K562 (cell line): ENCODE data around the gene POLR1B. TPM values are rescaled to one million over a fixed set of nuclear protein-coding genes. Genes with fewer than 3 reads are reported as not detected.

ENCODE experiments used
- ARID3A ChIP-seq: IDR thresholded peaks from 2 replicates; pipeline ENCODE4 v1.6.1; 2012; ENCODE audit warnings: low read depth, low read length, improper control_type of control experiment, borderline replicate concordance
- BCL6 ChIP-seq: fragments of 250-450 bp; sonication (Bioruptor Pico); IDR thresholded peaks from 2 replicates; pipeline ENCODE4 v1.4.0; 2020
- CCAR2 ChIP-seq: fragments of 200-400 bp; formaldehyde crosslinking; IDR thresholded peaks from 2 replicates; pipeline ENCODE4 v1.6.1; 2017; ENCODE audit warnings: mild to moderate bottlenecking, low read depth, low read length
- CCNT2 ChIP-seq: IDR thresholded peaks from 2 replicates; pipeline ENCODE4 v1.6.1; 2011; ENCODE audit warnings: borderline replicate concordance, low read depth, mild to moderate bottlenecking, moderate library complexity, mixed read lengths, low read length; ENCODE audit not compliant: insufficient read length; ENCODE audit errors: extremely low read depth
- CREB3 ChIP-seq: fragments of 450-650 bp; conservative IDR thresholded peaks from 2 replicates; pipeline ENCODE4 v1.6.1; 2016; ENCODE audit warnings: missing genetic modification characterization, low read depth, mild to moderate bottlenecking, missing compliant biosample characterization, moderate library complexity
- CTCFL ChIP-seq: IDR thresholded peaks from 2 replicates; pipeline ENCODE4 v1.6.1; 2011; ENCODE audit warnings: borderline replicate concordance, low read depth, mild to moderate bottlenecking, moderate library complexity, low read length; ENCODE audit not compliant: insufficient read depth, poor library complexity, severe bottlenecking
- HIVEP1 ChIP-seq: fragments of 250-450 bp; sonication (Bioruptor Pico); IDR thresholded peaks from 2 replicates; pipeline ENCODE4 v1.4.0; 2020; ENCODE audit warnings: mild to moderate bottlenecking
- MEF2A ChIP-seq: IDR thresholded peaks from 2 replicates; pipeline ENCODE4 v1.6.1; 2011; ENCODE audit warnings: low read depth, mild to moderate bottlenecking, low read length, moderate library complexity; ENCODE audit not compliant: control insufficient read depth
- NFIC ChIP-seq: fragments of 450-650 bp; IDR thresholded peaks from 2 replicates; pipeline ENCODE4 v1.6.1; 2017; ENCODE audit warnings: mild to moderate bottlenecking, inconsistent platforms
- SMARCA5 ChIP-seq: fragments of 450-650 bp; IDR thresholded peaks from 2 replicates; pipeline ENCODE4 v1.6.1; 2016
- ZFP91 ChIP-seq: sonication (generic); formaldehyde crosslinking; IDR thresholded peaks from 2 replicates; pipeline ENCODE4 v1.8.0; 2022; ENCODE audit warnings: mild to moderate bottlenecking, missing genetic modification reagents
- ZFPM2 ChIP-seq: fragments of 250-450 bp; sonication (Bioruptor Pico); IDR thresholded peaks from 2 replicates; pipeline ENCODE4 v1.5.1; 2022; ENCODE audit warnings: mild to moderate bottlenecking
- ZNF561 ChIP-seq: fragments of 450-650 bp; formaldehyde crosslinking; conservative IDR thresholded peaks from 2 replicates; pipeline ENCODE4 v1.4.0; 2020; ENCODE audit warnings: mild to moderate bottlenecking, moderate library complexity
- ZNF589 ChIP-seq: fragments of 200-800 bp; sonication (Bioruptor generic); IDR thresholded peaks from 2 replicates; pipeline ENCODE4 v1.6.1; 2016; ENCODE audit warnings: low read depth, missing genetic modification characterization, missing compliant biosample characterization
- polyA plus RNA-seq, 8 experiments: library from polyadenylated mRNA; depleted of rRNA in 4 of 8; stranded (reverse) in 5 of 8; unstranded in 3 of 8; fragments of >200 nt; fragmentation: Nextera tagmentation in 2 of 8; fragmentation: Illumina TruSeq in 1 of 8; extraction: Ambion mirVana in 2 of 8; extraction: Trizol in 1 of 8; gene quantifications; 2 replicates each; pipeline versions ENCODE4 v1.2.1 to v1.2.3, GENCODE V29; 2011 to 2014; ENCODE audit warnings: inconsistent platforms in 1 of 8, missing spikeins in 1 of 8
- total RNA-seq, 7 experiments: library from RNA; depleted of rRNA in 6 of 7; stranded (reverse); fragments of >200 nt in 6 of 7; fragmentation: Illumina TruSeq in 2 of 7; extraction: Trizol in 2 of 7; gene quantifications; 2 replicates each; pipeline versions ENCODE4 v1.2.1 to v1.2.3, GENCODE V29; 2011 to 2021; ENCODE audit warnings: low replicate concordance in 1 of 7
- TF ChIP-seq, protein P1 (sequence below): sonication (generic); formaldehyde crosslinking; IDR thresholded peaks from 2 replicates; pipeline ENCODE4 v1.9.0; 2022; ENCODE audit warnings: mild to moderate bottlenecking, missing genetic modification reagents
- TF ChIP-seq, protein P2 (sequence below): fragments of 450-650 bp; IDR thresholded peaks from 2 replicates; pipeline ENCODE4 v1.6.1; 2017; ENCODE audit warnings: antibody characterized with exemption
- TF ChIP-seq, protein P3 (sequence below): fragments of 250-450 bp; sonication (Bioruptor Pico); IDR thresholded peaks from 2 replicates; pipeline ENCODE4 v1.6.1; 2021; ENCODE audit warnings: mild to moderate bottlenecking

POLR1B gene
- total and polyA plus RNA-seq, 9 of the 15 experiments (the other 6 are each of a cell fraction or from before 2014, with no cell fraction given) = 19.8 to 55.1 (median 40.2) TPM

DNA sequence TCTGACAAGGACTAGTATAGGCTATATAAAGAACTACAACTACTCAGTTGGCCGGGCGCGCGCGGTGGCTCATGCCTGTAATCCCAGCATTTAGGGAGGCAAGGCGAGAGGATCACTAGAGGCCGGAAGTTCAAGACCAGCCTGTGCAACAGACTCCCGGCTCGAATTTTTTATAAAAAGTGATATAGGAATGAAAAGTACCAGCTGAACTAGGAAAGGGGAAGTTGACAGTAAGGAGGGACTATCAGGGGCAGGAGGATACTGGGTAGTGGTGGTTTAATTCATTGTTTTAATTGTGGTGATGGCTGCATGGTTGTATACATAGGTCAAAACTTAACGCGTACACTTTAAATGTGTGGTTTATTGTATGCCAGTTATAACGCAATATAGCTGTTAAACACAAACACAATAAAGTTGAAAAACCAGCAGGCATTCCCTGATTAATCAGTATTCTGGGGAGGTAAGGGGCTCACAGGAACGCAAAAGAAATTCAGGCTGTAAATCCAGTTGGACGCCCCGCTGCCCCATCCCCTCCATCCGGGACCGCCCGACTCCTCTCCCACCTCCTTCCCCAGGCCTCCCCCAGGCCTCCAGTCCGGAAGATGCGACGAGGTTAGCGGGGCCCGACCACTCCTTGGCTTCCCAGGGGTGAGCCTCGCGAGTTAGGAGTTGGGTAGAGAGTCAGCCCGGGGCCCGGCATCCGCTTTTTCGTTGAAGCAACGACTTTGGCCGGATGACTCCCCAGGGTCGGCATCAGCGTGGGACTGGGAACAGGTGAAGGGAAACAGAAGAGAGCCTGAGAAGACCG is 746 bp upstream of the POLR1B start (continued):
- TF ChIP-seq ZFP91 (CRISPR knock-in tag) (no peak), CCAR2 (no peak), BCL6 (CRISPR knock-in tag) (no peak), ZNF561 (CRISPR knock-in tag) (no peak), MEF2A (no peak), ZNF589 (CRISPR knock-in tag) (no peak), ZFPM2 (CRISPR knock-in tag) (no peak), SMARCA5 (no peak), CTCFL (no peak), HIVEP1 (CRISPR knock-in tag) (no peak), ARID3A (peak; percentile 17; the same call in 1 of the 2 replicates), CREB3 (tag) (no peak), CCNT2 (no peak), NFIC (no peak)
- TF ChIP-seq, protein P1, sequence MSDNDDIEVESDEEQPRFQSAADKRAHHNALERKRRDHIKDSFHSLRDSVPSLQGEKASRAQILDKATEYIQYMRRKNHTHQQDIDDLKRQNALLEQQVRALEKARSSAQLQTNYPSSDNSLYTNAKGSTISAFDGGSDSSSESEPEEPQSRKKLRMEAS (CRISPR knock-in tag) = no peak
- TF ChIP-seq, protein P2, sequence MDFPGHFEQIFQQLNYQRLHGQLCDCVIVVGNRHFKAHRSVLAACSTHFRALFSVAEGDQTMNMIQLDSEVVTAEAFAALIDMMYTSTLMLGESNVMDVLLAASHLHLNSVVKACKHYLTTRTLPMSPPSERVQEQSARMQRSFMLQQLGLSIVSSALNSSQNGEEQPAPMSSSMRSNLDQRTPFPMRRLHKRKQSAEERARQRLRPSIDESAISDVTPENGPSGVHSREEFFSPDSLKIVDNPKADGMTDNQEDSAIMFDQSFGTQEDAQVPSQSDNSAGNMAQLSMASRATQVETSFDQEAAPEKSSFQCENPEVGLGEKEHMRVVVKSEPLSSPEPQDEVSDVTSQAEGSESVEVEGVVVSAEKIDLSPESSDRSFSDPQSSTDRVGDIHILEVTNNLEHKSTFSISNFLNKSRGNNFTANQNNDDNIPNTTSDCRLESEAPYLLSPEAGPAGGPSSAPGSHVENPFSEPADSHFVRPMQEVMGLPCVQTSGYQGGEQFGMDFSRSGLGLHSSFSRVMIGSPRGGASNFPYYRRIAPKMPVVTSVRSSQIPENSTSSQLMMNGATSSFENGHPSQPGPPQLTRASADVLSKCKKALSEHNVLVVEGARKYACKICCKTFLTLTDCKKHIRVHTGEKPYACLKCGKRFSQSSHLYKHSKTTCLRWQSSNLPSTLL = no peak
- TF ChIP-seq, protein P3, sequence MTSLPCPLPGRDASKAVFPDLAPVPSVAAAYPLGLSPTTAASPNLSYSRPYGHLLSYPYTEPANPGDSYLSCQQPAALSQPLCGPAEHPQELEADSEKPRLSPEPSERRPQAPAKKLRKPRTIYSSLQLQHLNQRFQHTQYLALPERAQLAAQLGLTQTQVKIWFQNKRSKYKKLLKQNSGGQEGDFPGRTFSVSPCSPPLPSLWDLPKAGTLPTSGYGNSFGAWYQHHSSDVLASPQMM (CRISPR knock-in tag) = no peak
